Stimulated activated CD8-positive, alpha-beta memory T cell treated with anti-CD3 and anti-CD28 coated beads, Interleukin-7, amount 100 ng/mL, for 48 hours (primary cell): ENCODE results near the gene SETD7.

ENCODE experiments used
- DNase-seq, 2 donors: peaks; one replicate each; pipeline ENCODE4 v3.0.0-alpha.2; 2020; ENCODE audit warnings: low read depth in 1 of 2; ENCODE audit errors: extremely low read depth in 1 of 2

The SETD7 gene

DNA sequence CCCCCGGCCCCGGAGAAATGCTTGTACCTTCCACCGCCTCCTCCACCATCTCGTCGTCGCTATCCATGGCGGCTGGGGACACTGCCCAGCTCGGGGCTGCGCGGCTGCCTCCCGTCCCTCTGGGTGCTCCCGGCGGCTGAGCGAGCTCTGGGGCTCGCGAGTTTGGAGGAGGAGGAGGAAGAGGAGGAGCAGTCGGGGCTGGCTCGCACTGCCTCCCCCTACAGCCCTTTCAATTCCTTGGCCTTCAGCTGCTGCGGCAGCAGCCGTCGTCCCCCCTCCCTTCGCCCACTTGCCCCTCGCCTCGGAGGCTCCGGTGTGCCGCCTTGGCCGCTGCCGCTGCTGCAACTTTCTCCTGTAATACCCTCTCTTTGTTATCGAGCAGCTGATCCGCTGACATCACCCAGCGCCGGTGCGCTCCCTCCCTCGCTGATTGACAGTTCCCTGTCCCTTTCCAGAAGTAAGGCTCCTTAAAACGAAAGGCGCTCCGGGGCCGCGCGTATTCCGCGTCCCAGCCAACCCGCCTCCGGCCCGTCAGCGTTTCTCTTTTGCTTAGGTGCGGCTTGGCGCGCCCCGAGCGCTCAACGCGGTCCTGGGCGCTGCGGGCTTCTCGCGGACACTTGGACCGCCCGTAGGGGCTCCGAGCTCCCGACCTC lies at the start of gene SETD7:
TSS of gene SETD7 (minus strand) at position 149 of the 653 bp plus-strand sequence. CDS start at position 67, 82 bp downstream.
- peak; percentile 24 to 33 for DNase-seq

DNA sequence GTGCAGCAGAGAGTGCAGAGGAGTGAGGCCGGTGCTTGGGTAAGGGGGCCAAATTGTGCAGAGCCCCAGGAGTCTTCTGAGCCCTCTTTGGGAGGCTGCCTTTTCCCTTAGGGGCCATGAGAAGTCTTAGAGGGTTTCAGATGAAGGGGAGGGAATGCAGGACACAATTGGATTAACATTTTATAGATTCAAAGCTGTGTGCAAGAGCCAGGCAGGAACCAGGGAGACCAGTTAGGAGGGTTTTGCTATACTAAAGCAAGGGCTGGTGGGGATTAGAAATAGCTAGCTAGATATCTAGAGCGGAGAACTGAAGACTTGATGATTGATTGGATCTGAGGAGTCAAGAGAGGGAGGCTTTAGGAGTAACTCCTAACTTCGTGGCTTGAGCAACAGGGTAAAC lies 49.5 kb upstream of the SETD7 start:
- DNase-seq: no peak

DNA sequence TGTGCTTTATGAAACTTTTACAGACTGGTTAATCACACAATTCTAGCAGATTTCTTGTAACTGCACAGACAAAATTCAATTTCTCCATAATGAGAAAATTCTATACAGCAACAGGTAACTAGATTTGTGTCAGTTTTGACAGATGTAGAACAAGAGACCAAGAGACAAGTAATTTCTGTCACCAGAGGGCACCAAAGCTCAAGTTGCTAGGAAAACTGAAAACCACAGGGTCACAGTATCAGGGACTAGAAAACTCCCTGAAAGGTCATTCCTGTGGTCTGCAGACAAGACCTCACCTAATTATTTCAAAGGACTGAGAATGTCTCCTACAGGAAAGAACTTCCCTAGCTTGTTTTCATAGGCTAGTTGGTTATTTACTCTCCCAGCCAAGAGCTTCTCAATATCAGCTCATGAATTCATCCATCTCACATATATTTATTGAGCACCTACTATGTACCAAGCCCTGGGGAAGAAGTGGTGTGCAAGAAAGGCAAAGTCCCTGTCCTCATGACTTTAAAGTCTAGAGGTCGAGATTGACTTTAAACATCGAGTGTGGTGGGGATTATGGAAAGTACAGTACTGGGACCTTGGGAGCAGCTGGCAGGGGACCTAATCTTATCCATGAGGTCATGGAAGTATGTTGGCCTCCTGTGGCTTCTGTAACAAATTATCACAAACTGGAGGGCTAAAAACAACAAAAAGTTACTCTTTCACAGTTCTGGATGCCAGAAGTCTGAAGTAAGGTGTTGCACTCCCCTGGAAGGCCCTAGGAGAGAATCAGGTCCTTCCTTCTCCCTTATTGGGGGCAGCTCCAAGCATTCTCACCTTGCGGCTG lies 47.8 kb upstream of the SETD7 start:
- DNase-seq: no peak

DNA sequence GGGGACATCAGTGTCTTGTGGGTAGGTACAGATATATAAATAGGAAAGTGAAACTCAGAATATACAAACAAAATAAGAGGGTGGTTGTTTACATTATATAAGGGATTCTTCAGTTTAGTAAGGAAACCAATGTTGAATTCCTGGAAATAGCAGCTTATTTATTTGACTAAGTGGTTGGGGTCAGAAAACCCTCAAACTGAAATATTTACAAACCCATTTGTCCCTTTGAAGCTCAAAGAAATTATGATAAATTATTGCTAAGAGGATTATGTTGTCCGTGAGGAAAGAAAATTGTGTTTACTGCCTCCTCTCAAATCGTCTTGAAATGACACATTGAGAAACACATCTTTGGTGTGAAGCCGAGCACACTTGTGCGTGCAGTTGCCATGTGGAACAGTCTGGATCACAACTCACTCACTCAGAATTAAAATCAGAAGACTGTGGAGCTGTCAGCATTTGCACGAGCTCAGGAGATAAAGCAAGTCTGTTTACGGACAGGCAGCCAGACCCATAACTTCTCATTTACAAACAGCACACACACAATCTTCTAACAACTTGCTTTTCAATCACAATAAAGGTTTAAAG lies 46.8 kb upstream of the SETD7 start:
- no peak for DNase-seq

DNA sequence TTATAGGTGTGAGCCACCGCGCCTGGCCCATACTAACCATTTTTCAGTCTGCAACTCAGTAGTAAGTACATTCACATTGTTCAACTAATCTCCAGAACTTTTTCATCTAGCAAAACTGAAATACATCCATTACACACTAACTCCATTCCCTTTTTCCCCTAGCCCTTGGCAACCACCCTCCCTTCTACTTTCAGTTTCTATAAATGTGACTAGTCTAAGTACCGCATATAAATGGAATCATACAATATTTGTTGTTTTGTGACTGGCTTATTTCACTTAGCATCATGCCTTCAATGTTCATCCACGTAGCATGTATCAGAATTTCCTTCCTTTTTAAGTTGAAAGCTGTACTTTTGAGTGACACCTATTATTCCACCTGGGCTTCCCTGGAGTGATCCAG lies 44.6 kb upstream of the SETD7 start:
- DNase-seq: no peak

DNA sequence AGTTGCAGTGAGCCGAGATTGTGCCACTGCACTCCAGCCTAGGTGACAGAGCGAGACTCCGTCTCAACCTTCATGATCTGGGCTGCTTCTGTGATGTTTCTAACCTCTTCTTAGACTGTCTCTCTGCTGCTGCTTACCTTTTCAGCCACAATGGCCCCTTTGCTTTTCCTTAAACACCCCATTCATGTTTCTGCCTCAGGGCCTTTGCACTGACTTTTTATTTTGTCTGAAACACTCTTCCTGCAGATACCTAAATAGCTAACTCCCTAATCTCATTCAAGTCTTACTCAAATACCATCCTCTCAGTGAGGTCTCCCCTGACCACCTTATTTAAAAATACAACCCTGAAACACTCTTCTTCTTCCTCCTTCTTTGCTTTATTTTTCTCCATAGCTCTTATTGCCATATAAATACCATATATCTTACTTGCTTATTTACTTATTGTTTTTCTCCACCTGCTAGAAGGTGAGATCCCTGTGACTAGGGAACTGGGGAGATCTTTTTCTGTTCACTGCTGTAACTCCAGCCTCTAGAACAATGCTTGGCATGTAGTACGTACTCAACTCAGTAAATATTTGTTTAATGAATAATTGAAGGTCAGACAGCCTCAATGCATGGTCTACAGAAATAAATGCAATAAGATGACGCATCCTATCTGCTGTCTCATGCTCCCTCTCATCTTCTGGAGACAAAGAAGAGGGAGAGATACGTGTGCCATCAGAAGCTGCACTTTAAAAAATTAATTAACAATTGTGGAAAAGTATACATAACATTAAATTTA lies 43.8 kb upstream of the SETD7 start:
- DNase-seq: no peak

DNA sequence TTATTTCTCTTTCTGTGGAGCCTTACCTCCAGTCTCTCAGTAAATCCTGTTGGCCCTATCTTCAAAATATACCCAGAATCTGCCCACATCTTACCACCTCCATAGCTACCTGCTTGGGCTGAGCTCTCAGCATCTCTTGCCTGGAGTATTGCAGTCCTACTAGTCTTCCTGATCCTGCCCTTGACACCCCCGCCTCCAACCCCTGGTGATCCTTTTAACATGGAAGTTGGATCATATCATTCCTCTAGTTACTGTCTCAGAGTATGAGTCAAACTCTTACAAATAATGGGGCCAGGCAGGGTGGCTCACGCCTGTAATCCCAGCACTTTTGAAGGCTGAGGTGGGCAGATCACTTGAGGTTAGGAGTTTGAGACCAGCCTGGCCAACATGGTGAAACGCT lies 43.1 kb upstream of the SETD7 start:
- no peak for DNase-seq

DNA sequence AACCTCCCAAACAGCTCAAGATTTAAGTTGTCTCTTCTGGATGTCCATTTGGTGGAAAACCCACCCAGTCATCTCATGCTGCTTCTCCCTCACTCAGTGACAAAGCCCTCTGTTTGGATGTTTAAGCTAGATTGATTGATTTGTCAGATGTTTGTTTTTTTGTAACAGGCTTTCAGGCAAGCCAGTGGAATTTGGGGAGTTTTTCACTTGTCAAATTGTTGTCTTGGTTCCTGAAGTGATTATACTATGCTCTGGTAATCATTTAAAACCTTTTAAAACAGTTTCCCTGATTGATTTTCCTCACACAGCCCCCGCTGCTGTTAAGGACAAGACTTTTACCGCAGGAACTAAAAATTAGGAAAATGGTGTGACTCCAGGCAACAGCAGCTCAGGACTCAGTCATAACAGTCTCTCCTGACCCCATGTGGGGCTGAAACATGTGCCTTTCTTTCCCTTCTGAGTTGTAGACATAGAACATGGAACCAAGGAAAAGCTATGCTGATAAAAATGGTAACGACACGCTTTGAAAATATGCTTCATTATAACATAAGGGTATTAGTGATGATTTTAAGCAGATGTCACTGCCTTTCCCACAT lies 40.8 kb upstream of the SETD7 start:
- no peak for DNase-seq

DNA sequence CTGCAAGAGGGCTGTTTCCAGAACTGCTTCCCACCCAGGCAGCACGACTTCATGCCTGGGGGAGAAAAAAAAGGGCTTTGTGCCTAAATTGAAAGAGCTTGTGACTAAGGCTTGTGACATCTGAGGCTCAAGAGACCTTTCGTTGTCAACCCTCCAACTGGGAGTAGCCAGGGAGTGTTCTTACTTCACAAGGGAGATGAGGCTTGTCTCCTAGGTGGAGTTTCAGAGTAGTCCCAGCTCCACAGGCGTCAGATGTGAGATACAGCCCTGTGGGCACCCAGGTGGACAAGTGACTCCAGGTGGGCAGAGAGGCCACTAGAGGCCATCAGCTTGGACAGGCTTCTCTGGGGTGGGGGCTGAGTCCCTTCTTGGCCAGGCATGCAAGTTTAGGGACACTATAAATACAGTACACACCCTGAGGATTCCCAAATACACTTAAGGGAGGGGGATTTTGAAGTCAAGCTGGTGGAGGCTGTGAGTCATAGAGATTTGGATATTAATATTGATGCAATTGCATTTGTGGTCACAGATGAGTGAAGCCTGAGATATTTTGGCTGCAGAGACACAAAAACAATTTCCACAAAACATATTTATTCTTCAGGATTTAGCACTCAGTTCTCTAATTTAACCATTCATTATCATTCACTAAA lies 40.1 kb upstream of the SETD7 start:
- DNase-seq: no peak

DNA sequence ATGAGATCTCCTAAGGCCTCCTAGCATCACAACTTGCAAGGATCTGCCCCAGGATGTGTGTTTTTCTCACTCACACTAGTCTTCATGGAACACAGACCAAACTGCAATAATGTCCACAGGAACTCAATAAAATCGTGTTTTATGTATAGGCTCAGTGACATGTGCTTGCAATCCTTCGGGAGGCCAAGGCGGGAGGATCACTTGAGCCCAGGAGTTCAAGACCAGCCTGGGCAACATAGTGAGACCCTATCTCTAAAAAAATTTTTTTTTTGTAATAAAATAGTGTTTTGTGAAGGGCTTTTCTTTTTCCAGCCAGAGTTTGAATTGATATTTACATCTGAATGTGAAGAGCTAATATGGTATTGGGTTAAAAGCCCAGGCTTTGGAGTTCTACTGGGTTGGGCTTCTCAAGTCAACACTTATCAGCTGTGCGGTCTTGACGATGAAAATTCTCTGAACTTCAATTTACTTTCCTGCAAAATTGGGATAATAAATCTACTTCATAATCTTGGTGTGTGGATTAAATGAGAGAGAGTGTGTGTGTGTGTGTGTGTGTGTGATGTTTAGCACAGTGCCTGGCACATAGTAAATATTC lies 38.7 kb upstream of the SETD7 start:
- no peak for DNase-seq

DNA sequence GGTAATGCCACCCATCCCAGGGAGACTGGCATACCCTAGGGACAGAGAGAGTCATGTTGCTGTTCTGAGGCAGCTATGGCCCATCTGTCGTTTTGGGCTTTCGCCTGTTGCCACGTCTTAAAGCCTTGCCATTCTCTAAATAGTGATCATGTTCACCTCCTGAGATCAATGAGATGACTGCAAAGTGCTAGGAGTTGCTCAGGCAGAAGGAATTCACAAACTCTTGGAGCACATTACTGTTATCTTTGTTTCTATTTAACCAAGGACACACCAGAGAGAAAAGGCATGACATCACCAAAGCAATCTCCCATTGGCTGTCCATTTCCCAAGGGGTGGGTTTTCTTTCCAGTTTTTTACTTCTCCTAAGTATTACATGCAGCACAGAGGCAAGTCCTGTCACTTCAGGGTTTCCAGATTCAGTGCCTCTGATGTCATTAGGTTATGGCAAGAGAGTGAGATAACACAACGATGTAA lies 37.1 kb upstream of the SETD7 start:
- DNase-seq: no peak

DNA sequence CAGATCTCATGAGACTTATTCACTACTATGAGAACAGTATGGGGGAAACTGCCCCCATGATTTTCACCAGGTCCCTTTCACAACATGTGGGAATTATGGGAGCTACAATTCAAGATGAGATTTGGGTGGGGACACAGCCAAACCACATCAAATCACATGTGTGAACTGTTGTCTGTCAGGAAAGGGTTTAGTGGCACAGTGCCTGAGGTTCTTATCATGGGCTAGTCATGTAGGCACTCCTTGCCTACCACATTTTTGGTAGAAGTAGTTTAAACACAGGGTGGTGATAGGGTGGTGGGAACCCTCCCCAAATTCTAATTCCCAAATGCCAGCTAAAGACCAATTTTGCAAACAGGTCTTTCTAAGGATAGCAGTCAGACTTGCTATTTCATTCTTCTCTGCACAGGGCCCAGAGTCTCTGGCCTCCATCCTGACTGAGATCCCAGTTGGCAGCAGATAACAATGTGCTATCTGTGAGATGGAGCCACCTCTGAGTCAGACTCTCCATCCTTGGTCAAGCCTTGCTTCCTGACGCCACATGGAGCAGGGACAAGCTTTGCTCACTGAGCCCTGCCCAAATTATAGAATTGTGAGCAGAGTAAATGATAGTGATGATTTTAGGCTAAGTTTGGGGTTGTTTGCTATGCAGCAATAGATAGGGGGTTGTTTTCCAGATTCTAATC lies 33.5 kb upstream of the SETD7 start:
- no peak for DNase-seq

DNA sequence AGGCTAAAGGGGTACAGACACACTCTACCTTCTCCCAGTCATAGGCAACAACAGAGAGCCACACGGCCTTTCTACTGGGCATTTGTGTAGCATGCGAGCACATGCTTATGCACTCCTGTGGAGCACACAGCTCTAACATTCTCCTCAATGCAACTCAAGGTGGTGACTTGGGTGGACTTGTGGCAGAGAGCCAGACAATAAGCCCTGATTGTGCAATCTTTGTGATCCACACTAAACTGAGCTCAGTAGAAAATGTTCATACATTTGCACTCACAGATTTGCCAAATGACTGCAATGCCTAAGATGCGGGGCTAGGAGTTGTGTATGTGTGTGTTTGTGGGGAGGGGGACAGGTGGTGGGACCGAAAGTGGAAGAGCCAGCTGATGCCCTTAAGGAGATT lies 31.4 kb upstream of the SETD7 start:
- DNase-seq: no peak

DNA sequence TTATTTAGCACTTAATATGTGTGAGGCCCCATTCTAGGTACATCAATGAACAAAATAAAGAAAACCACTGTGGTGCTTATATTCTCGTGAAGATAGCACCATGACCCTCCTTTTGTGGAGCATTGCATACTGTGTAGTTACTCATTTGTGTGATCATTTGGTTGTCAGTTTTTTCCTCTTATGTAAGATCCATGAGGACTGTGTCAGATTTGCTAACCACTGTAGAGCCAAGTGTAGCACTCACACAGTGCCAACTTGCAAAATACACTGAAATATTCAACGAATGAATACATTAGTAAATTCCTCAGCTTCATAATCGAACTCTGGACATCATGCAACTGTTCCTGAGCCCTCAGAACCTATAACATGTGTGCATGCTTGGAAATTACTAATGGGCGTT lies 29.5 kb upstream of the SETD7 start:
- DNase-seq: no peak

DNA sequence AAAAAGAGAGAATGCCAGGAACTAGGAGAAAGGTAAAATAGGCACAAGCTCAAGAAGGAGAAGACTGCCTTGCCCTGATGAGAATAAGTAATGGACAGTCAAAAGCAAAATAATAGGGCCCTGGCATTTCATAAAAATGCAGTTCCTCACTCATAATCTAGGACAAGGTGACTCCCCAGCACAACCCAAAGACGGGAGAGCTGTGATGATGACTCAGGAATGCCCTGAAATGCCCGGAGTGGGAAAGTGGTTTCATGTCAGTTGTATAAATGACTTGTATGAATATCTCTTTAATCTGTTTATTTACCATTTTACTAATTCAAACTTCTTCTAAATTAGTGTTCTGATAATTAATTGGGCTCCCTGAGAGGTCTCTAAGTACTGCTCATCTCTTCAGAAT lies 28.8 kb upstream of the SETD7 start:
- no peak for DNase-seq

DNA sequence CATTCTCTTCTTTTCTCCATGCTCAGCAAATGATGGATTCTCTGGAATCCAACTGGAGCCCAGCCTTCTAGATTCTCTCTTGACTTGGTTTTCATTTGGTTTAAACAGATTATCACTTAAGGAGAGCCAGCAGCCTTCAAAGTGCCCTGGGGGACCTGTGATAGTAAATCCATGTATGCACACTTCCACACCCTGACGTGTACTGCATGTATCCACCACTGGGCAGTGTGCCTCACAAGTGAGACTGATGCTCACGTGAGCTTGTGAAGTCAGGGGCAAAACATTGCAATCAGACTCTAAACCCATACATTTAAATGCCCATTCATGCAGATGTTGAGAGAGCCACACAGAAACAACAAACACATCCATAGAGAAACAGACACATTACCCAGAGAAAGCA lies 28.0 kb upstream of the SETD7 start:
- DNase-seq: no peak

DNA sequence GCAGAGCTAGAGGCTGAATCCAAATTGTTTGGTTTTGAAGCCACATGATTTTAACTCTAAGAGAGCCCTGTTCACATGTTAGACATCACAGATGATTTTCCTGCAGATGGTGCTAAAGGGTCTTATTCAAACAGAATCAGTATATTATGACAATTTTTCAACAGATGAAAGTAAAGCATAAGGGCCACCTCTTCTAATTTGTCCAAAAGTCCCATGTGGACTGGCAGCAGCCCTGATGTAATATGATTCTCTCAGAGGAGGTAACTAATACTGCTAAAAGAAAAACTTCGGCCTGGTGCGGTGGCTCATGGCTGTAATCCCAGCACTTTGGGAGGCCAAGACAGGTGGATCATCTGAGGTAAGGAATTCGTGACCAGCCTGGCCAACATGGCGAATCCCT lies 26.0 kb upstream of the SETD7 start:
- no peak for DNase-seq

DNA sequence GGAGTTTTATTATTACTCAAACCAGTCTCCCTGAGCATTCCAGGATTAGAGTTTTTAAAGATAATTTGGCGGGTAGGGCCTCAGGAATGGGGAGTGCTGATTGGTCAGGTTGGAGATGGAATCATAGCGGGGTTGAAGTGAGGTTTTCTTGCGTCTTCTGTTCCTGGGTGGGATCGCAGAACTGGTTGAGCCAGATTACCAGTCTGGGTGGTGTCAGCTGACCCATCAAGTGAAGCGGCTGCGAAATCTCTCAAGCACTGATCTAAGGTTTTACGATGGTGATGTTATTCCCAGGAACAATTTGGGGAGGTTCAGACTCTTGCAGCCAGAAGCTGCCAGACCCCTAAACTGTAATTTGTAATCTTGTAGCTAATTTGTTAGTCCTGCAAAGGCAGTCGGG lies 25.1 kb upstream of the SETD7 start:
- DNase-seq: no peak

DNA sequence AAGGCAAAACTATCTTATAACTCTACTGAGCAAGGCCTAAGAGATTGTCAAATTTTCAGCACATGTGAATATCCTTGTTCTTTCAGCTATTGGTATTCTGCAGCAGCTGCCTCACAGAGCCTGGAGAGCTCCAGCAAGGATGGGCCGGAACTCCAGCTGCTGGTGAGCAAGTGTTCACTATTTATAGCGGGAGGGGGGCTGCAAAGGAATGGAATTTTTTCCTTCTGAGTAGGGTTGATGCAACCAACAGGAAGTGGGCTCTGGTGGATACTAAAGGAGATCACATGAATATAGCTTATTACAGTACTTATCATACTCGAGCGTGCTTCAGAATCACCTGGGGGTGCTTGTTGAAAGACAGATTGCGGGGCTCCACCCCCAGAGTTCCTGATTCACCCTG lies 20.2 kb upstream of the SETD7 start:
- DNase-seq: no peak
